PC-9 (cell line): ENCODE data around the gene RAB40C.

ENCODE experiments used
- EZH2 ChIP-seq: fragments of 200-600 bp; sonication (generic); IDR thresholded peaks from 2 replicates; pipeline ENCODE4 v1.8.0; 2017; ENCODE audit warnings: antibody characterized with exemption, low read depth
- TF ChIP-seq, protein P1 (sequence below): fragments of 200-600 bp; sonication (generic); conservative IDR thresholded peaks from 2 replicates; pipeline ENCODE4 v1.6.1; 2017; ENCODE audit warnings: mixed run types, antibody characterized with exemption, mild to moderate bottlenecking, moderate library complexity

DNA sequence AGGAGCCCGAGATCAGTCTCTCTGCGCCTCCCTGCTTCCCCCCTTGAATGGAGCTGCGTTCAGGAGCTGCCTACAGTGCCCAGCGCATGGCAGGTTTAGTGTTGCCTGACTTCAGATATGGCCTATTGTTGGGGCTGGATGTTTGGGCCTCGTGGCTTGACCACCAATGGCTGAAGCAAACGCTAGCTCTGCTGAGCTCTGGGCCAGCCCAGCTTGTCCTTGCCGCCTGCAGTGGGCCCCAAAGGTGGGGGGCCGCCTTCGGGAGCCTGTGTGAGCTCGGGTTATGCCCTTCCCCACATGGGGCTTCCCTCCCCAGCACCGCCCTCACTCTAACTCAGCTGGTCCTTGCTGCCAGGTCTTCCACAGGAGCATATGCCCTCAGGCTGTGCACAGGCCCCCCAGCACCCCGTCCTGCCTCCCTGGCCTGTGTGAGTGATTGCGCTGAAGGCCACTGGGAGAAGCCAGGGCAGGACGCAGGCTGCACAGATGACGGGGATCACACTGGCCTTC lies 48.2 kb downstream of the RAB40C start:
- TF ChIP-seq, protein P1, sequence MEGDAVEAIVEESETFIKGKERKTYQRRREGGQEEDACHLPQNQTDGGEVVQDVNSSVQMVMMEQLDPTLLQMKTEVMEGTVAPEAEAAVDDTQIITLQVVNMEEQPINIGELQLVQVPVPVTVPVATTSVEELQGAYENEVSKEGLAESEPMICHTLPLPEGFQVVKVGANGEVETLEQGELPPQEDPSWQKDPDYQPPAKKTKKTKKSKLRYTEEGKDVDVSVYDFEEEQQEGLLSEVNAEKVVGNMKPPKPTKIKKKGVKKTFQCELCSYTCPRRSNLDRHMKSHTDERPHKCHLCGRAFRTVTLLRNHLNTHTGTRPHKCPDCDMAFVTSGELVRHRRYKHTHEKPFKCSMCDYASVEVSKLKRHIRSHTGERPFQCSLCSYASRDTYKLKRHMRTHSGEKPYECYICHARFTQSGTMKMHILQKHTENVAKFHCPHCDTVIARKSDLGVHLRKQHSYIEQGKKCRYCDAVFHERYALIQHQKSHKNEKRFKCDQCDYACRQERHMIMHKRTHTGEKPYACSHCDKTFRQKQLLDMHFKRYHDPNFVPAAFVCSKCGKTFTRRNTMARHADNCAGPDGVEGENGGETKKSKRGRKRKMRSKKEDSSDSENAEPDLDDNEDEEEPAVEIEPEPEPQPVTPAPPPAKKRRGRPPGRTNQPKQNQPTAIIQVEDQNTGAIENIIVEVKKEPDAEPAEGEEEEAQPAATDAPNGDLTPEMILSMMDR: no peak
- no peak for TF ChIP-seq EZH2
